T follicular helper cell (primary cell): ENCODE data around the gene PADI1.
"Not testable (repeated sequence)": the region's sequence is repeated elsewhere in the genome, so short reads cannot be mapped to it uniquely, and the experiment has no call there.

Experiments
- DNase-seq: peaks from one replicate; pipeline ENCODE4 v3.0.0-alpha.2; 2020; ENCODE audit warnings: low read depth

Gene PADI1

DNA sequence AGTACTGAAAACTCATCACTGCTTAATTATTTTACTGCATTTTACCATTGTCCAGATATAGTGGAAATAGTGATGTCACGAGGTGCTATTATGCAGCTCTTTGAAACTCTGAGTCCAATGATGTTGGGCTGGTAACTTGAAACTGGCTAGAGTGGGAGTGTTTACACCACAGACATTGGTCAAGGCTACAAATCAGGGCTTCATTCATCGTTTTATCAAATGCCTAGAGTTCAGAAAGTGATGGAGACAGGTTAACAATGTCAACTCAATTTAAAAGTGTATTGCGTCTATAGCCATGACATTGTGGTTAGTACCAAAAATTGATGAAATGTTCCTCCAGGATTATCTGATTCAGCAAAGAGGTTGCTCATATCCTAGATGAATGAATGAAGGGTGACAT is 12.7 kb downstream of the PADI1 start:
- DNase-seq, result no peak

DNA sequence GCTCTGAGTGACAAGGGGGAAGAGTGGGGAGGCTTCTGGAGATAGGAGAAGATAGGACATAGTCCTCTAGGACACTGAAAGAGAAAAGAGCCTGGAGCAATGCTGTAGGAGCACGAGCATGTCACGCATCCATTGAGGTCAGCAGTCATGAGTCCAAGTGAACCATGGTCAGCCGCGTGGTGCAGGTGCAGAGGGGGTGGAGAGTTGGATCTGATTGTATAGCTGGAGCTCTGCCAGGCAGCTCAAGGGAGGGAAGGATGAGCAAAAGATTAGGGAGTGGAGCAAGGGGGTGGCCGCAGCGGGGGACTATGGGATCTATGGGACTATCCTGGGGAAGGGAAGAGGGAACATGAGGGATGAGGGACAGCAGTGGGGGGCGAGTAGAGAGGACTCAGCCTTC is 14.0 kb downstream of the PADI1 start:
- DNase-seq, result no peak

DNA sequence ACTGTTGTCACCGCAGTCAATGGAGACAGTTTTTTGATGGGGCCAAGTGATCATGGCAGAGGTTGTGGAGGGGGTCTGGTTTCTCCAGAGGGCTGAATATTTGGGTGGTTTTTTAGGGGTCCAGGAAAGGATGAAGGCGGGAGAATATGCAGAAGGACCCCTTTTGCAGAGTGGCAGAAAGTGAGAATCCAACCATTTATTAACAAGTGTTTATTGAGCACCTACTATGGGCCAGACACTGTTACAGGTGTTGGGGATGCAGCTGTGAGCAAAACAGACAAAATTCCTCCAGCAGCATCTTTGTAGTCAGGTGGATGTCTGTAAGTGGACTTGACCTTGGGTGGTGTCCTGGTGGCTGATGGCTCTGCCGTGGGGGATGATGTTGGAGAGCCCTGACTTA is 15.4 kb downstream of the PADI1 start:
- DNase-seq, result no peak

DNA sequence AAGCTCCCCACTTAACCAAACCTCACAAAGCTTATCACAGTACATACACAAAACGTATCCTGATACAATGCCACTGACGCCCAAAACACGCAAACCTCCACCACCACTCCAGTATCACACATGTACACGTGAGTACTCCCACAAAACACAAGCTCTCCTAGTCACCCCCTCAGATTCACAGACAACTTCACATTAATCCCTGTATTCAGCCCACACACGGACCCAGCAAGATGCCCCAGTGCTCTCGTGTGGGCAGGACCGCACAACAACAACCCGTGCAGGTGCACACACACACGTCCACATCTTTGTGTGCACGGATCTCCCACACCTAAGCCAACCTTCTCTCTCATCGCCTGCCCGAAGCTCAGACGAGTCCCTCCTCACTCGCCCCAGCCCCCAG is 17.6 kb downstream of the PADI1 start:
- DNase-seq, result no peak

DNA sequence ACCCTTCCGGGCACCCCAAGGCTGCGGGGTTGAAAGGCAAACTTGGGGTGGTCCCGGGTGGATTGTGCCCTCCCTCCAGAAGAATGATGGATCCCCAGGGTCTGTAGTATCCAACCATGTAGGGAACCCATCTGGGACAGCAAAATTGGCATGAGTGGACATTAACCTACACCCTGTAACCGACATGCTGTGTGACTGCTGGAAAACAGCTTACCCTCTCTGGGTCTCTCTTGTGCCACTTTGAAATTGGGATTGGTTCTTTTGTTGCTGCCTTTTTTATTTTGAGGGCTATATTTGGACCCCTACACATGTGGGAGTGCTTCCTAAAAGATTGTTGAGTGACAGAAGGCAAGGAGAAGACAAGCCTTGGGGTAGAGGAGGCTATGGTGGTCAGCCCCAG is 19.5 kb downstream of the PADI1 start:
- no peak for DNase-seq

DNA sequence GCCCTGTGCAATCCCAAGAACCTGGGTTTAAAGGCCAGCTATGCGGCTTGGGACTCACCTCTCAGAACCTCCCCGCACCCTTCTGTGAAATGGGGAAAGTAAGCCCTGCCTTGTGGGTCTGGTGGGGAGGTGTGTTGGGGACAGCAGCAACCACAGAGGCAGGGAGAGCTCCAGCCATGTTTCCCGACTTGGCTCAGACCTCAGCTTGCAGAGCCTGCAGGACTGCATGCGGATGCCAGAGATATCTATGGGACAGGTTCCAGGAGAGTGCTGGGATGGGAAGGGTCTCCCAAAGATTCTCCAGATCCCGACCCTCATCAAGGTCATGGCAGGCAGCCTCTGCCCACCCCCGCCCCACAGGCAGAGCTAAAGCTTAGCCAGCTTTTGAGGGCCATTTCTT is 20.2 kb downstream of the PADI1 start:
- DNase-seq, result no peak

DNA sequence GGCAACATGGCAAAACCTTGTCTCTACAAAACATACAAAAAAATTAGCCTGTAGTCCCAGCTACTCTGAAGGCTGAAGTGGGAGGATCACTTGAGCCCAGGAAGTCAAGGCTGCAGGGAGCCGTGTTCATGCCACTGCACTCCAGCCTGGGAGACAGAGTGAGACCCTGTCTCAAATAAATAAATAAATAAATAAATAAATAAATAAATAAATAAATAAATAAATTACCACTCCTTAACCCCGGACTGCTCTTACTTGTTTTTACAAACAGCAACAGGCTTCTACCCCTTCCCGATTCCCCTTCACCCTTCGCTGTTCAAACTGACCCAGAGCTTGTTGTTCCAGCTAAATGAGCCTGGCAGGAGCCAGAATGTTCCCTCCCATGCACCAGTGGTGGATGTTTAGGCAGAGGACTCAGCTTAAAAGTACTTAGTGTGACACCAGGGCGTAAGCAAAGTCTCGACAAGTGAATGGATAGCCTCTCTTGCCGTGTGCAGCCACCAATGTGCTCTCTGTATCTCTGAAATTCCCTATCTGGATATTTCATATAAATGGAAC is 22.5 kb downstream of the PADI1 start:
- DNase-seq, result no peak

DNA sequence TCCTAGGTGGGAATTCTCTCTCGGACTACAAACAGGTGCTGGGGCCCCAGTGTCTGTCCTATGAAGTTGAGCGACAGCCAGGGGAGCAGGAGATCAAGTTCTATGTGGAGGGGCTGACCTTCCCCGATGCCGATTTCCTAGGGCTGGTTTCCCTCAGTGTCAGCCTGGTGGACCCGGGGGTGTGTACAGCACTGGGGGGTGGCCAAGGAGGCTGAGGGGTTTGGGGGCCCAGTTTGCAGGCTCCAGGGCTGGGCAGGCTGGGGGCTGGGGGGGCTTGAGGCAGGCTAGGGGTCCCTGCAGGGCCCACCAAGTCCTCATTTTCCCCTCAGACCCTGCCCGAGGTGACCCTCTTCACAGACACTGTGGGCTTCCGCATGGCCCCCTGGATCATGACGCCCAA is 23.7 kb downstream of the PADI1 start:
- DNase-seq, result no peak

DNA sequence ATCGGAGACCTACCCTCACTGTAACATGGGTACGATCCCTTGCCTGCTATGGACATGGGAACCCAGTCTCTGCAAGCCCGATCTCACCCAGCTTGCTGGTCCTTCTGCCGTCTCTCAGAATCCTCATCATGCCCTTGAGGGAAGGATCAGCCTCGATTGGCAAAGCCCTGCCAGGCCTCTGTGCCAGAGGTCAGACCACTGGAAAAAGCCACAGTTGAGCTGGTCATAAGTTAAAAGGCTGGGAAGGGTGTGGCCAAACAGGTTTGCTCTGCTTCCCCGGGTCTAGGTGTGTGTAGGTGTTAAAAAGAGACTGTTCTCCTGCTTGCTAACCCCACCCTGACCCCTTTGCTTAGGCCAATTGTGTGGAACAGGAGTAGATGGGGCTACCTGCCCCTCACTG is 24.5 kb downstream of the PADI1 start:
- DNase-seq, result no peak

DNA sequence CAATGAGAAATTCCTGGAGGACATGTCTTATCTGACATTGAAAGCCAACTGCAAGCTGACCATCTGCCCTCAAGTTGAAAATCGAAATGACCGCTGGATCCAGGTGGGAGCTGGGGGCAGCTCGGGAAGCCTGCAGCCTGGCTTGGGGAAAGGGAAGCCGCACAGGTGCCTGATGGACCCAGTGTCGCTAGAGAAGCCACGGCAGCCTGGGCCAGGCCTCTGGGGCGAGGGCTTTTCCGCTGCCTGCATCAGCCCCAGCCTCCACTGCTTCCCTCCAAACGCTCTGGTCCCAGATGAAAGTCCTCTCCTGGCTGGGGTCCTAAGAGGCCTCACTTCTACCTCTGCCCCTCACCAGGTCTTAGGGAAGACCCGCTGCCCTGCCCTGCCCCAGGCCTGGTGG is 25.2 kb downstream of the PADI1 start:
- no peak for DNase-seq

DNA sequence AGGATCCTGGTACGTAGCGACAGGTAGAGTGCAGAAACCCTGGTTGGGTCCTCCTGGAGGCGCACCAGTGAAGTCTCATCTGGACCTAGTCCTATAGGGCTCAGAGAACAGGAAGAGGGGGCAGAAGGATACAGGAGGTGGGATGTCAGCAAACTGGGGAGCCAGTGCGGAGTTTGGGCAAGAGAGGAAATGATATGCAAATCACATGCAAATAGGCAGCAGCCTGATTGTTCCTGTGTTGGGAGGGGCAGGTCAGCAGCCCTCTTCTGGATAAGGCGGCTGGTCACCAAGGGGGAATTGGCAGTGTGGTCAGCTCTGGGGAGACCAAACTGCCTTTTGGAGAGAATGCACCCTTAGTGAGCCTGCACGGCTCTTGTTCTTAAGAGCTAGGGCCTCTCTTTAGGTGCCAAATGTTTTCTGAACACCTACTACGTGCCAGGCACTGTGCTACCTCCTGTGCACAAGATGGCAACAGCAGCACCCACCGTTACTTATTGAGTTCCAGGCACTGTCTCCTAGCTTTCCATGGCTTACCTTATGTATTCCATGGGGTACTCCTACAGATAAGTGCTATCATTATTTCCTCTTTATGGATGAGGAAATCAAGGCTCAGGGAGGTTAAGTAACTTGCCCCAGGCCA is 25.9 kb downstream of the PADI1 start:
- no peak for DNase-seq

DNA sequence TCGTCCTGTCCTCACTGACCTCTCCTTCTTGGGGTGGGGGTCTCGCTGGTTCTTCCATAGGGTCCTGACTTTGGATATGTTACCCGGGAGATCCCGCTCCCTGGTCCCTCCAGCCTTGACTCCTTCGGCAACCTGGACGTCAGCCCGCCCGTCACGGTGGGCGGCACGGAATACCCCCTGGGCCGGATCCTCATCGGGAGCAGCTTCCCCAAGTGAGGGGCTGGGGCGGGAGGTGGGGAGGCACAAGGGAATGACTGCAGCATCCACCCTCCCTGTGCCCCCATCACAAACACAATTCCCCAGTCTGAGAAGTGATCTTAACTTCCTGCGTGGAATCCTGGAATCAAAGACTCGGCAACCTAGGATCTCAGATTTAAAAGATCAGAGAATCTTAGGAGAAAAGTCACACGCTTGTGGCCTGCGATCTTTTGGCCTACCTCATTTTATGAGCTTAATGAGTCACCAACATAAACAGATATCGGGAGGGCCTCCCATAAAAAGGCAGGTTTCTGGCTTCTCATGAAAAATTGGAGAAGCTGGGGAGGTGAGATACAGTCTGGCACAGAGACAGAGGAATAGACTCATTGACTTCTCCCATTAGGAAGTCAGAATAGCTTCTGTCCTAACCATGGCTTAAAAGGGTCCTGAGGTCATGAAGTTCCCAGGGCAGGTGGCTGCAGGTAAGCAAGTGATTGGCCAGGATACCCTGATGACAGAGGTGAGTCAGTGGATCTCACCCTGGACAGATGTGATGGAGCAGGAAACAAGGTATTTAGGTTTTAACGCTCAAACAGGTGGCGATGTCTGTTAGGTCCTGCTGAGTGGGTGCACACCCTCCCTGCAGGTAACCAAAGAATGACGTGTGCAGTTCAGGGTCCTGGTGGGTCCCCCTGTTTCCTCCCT is 28.1 kb downstream of the PADI1 start:
- no peak for DNase-seq

DNA sequence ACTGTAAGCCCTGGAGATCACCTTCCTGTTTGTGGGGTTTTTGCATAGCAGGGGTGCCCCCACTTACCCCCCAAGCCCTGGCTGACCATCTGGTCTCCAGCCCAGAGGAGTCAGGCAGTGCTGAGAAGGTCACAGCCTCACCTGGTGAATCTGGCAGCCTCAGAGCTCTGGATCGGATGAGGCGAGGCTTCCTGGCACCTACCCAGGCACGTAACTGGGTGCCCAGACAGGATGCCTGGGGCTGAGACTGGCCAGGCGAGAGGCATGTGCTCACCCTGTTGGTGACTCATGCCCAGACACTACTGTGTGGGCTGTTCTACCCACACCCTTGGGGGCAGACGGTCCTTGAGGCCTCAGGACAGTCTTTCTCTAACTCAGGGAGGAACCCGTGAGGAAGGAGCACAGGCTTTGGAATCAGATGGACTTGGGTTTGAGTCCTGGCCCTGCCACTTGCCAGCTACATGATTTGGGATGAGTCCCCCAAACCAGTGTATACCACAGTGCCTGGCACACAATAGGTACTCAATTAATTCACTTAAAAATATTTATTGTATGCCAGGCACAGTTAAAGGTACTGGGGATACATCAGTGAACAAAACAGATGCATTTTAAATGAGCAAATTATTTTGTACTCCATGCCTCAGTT is 28.9 kb downstream of the PADI1 start:
- no peak for DNase-seq

DNA sequence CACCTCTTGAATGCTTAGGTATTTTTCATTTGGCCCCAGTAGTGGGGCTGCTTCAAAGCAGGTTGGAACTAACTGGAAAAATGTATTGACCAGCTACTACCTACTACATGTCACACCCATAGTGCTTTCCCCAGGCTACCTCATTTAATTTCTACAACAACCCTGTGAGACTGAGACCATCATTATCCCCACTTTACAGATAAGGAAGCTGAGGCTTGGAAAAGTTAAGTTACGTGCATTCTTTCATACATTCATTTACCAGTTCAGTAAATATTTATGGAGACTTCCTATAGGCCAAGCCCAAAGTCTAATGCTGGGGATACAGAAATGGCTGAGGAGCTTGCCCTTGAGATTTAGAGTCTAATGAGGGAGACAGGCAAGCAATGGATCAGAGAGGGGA is 29.5 kb downstream of the PADI1 start:
- no peak for DNase-seq

DNA sequence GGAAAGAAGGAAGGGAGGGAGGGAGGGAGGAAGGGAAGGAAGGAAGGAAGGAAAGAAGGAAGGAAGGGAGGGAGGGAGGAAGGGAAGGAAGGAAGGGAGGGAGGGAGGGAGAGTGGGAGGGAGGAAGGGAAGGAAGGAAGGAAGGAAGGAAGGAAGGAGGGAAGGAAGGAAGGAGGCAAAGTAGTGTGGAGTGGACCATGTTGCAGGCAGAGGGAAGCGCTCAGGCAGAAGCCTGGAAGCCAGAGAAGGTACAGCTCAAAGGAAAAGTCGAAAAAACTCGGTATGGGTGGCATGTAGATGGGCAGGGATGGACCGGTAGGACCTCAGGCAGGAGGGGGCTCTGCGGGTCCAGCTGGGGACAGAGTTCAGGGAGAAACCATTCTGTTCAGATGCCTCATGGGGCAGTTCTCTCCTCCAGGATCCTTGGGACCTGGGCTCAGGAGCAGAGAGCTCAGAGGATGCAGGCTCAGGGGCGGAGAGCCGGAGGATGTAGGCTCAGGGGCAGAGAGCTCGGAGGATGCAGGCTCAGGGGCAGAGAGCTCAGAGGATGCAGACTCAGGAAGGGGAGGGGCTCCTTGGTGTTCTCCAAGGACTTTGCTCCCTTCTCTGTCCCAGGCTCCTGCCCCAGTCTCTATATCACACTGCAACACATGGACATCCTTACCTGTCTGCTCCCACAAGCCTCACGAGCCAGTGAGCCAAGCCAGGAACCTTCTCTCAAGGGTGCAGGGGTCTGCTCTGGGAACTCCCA is 30.4 kb downstream of the PADI1 start:
- DNase-seq, result no peak

DNA sequence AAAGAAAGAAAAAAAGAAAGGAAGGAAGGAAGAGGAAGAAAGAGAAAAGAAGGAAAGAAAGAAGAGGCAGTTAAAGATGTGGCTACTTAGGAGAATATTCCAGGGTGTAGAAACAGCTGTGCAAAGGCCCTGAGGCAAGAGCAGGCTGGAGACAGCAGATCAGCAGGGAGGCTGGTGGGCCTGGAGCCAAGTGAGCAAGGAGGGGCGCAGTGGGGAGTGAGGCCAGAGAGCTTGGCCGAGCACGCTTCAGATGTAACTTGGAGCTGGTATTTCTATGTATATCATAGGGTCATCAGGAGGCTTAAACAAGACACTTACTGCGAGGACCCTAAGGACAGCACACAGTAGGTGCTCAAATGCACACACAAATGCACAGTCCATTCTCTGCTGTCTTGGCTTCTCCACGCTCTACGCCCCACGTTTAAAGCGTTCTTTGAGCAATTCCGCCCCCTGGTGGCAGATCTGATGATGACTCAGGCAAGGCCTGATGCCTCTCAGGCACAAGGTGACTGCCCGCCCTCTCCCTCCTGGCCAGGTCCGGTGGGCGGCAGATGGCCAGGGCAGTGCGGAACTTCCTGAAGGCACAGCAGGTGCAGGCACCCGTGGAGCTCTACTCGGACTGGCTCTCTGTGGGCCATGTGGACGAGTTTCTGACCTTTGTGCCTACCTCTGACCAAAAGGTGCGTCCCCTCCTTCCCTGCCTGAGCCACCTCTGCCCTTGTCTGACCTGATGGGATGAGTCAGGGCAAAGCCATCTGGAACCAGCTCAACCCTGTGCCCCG is 32.0 kb downstream of the PADI1 start:
- peak; percentile 74 for DNase-seq

DNA sequence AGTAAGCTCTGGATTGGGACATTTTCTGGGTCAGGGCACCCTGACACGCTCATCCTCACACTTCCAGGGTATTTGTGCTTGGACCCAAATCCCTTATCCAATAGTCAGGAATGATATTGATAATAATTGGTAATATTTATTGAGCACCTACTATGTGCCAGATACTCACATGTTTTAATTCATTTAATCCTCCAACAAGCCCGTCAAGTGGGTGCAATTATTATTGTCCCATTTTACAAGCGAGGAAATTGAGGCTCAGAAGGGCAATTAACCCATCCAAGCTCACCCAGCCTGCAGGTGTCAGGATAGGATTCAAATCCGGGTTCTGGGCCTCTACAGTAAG is 32.6 kb downstream of the PADI1 start:
- no peak for DNase-seq

DNA sequence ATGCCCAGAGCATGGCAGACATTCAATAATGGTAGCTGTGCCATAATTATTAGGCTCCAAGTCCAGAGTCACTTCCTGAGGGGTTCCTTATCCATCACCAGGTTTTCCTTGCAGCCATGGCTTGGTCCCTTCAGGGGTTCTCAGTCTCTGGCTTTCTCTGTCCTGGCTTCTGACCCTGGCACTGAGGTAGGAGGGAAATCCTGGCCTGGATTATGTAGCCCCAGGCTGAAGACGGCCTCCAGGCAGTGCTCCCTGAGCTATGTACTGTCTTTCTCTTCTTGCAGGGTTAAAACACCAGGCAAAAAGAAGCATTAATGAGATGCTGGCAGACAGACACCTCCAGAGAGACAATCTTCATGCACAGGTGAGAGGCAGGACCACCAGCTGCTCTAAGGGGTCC is 34.5 kb downstream of the PADI1 start:
- DNase-seq, result no peak

DNA sequence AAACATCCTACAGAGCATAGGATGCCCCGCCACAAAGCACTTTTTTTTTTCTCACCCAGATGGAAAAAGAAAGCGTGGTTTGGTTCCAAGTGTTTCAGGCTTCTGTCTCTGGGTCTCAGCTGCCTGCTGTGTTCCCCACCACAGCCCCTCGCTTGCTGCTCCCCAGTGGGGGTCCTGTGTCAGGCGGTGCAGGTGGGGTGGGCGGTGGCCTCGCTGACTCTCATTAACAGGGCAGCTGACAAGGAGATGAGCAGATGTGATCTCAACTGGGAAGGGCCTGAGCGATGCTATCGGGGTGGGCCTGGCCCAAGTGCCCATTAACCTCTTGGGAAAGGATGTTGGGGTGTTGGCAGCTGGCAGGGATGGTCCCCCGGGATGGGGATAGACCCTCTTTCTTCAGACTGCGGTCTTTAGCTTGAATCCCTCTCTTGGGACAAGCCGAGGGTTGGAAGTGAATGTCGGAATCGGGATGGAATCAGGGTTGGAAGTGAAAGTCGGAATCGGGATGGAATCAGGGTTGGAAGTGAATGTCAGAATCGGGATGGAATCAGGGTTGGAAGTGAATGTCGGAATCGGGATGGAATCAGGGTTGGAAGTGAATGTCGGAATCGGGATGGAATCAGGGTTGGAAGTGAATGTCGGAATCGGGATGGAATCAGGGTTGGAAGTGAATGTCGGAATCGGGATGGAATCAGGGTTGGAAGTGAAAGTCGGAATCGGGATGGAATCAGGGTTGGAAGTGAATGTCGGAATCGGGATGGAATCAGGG is 36.3 kb downstream of the PADI1 start:
- not testable (repeated sequence) for DNase-seq

DNA sequence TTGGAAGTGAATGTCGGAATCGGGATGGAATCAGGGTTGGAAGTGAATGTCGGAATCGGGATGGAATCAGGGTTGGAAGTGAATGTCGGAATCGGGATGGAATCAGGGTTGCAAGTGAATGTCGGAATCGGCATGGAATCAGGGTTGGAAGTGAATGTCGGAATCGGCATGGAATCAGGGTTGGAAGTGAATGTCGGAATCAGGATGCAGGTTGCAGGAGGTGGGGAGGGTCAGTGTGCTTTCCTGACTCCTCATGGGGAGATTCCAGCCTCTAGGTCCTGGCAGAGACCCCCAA is 36.8 kb downstream of the PADI1 start:
- DNase-seq, result not testable (repeated sequence)

DNA sequence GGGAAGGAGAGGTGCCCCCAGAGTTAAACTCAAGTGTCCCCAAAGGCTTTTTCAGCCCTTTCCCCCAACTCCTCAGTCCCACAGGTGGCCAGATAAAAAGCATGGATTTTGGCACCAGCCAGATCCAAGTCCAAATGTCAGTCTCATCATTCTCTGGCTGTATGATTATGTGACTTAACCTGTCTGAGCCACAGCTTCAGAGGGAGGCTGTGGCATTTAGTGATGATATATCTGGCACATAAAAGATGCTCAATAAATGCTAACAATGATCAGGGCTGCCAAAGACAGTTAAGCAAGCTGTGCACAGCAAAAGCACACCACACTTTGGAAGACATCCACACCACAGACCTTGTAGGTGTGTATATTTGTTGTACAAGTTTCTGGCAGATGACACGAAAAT is 38.3 kb downstream of the PADI1 start:
- no peak for DNase-seq
